Endothelial cell of umbilical vein (primary cell): Measurements from ENCODE around the gene RIC8B. TPM values are rescaled to one million over a fixed set of nuclear protein-coding genes. Genes with fewer than 3 reads are reported as not detected.

Experiments used
- BruUV-seq: library from RNA; stranded (reverse); fragments of 400-500 nt; replicated peaks from 2 replicates; lab custom pipeline; 2021; lab: Mats Ljungman, UMichigan
- CTCF ChIA-PET: fragments of 300-600, 350-600 bp; sonication (Branson Sonifier 250); formaldehyde crosslinking; loops from one replicate; lab custom pipeline; 2021; ENCODE audit warnings: antibody characterized with exemption, inconsistent platforms; lab: Charles Lee
- POLR2A ChIA-PET: fragments of 300-600, 350-600 bp; sonication (Branson Sonifier 250); formaldehyde crosslinking; loops from one replicate; lab custom pipeline; 2021; ENCODE audit warnings: antibody characterized with exemption, inconsistent platforms; lab: Charles Lee
- DNase-seq: peaks from one replicate; pipeline ENCODE4 v3.0.0-alpha.2; 2011; ENCODE audit warnings: low read depth, low spot score
- FAIRE-seq: peaks from 2 replicates; lab custom pipeline; 2011; peaks lifted over from hg19 to GRCh38; lab: Jason Lieb, UNC
- H2AFZ ChIP-seq: 2 replicates; pipeline ENCODE4 v1.6.0; 2012; ENCODE audit warnings: low read depth, low read length, control low read depth, inconsistent platforms
- H3K27ac ChIP-seq: 2 replicates; pipeline ENCODE4 v1.5.1; 2011; ENCODE audit warnings: low read depth, mild to moderate bottlenecking, control low read depth, low read length, moderate library complexity; ENCODE audit not compliant: insufficient read depth
- H3K27me3 ChIP-seq, 2 experiments: 2 replicates each; pipeline versions ENCODE4 v1.6.0 to v1.6.1; 2011; ENCODE audit warnings: low read length in 2 of 2, mixed read lengths in 1 of 2; ENCODE audit not compliant: control insufficient read depth in 2 of 2, insufficient read depth in 2 of 2
- H3K36me3 ChIP-seq, 2 experiments: 2 replicates in 1 of 2; 3 replicates in 1 of 2; pipeline ENCODE4 v1.5.1; 2011; ENCODE audit warnings: low read length in 2 of 2, mild to moderate bottlenecking in 1 of 2, moderate library complexity in 1 of 2; ENCODE audit not compliant: control insufficient read depth in 2 of 2, insufficient read depth in 2 of 2; ENCODE audit errors: extremely low read depth in 1 of 2
- H3K4me1 ChIP-seq: 3 replicates; pipeline ENCODE4 v1.5.1; 2011; ENCODE audit warnings: mild to moderate bottlenecking, low read length; ENCODE audit not compliant: control insufficient read depth, insufficient read depth; ENCODE audit errors: extremely low read depth
- H3K4me2 ChIP-seq: 2 replicates; pipeline ENCODE4 v1.6.1; 2011; ENCODE audit warnings: low read length, control low read depth, mixed read lengths; ENCODE audit not compliant: insufficient read depth
- H3K4me3 ChIP-seq, 3 experiments: fragments of 200-600 bp in 1 of 3; sonication (generic), shearing (Covaris generic) in 1 of 3; replicated peaks in 1 of 3; 2 replicates each; pipeline ENCODE4 v1.5.1; 2011 to 2016; ENCODE audit warnings: control low read depth in 3 of 3, low read length in 3 of 3, mild to moderate bottlenecking in 2 of 3, inconsistent platforms in 1 of 3, low read depth in 1 of 3, moderate library complexity in 1 of 3; ENCODE audit not compliant: insufficient read depth in 1 of 3
- H3K79me2 ChIP-seq: 2 replicates; pipeline ENCODE4 v1.6.0; 2012; ENCODE audit warnings: low read length, inconsistent platforms; ENCODE audit not compliant: control insufficient read depth, insufficient read depth
- H3K9ac ChIP-seq: replicated peaks from 2 replicates; pipeline ENCODE3; 2011; ENCODE audit warnings: low read length, control low read depth; ENCODE audit not compliant: insufficient read depth; ENCODE audit errors: extremely low read depth
- H3K9me1 ChIP-seq: replicated peaks from 3 replicates; pipeline ENCODE4 v1.6.0; 2011; ENCODE audit warnings: mild to moderate bottlenecking, low read length; ENCODE audit not compliant: control insufficient read depth, insufficient read depth; ENCODE audit errors: extremely low read depth
- H3K9me3 ChIP-seq: replicated peaks from 2 replicates; pipeline ENCODE4 v1.5.1; 2012; ENCODE audit warnings: low read length, inconsistent platforms; ENCODE audit not compliant: control insufficient read depth, insufficient read depth
- H4K20me1 ChIP-seq: replicated peaks from 2 replicates; pipeline ENCODE3; 2011; ENCODE audit warnings: mild to moderate bottlenecking, low read length; ENCODE audit not compliant: control insufficient read depth, insufficient read depth; ENCODE audit errors: extremely low read depth
- EZH2 ChIP-seq: IDR thresholded peaks from 2 replicates; pipeline ENCODE4 v1.6.1; 2012; ENCODE audit warnings: borderline replicate concordance, low read depth, mild to moderate bottlenecking, moderate library complexity, low read length, inconsistent platforms; ENCODE audit not compliant: severe bottlenecking
- FOS ChIP-seq: IDR thresholded peaks from 2 replicates; pipeline ENCODE4 v1.6.1; 2011; ENCODE audit warnings: mild to moderate bottlenecking, low read length, moderate library complexity, borderline replicate concordance; ENCODE audit not compliant: insufficient read depth
- GATA2 ChIP-seq: IDR thresholded peaks from 2 replicates; pipeline ENCODE4 v1.7.0; 2011; ENCODE audit warnings: low read depth, mild to moderate bottlenecking, moderate library complexity, mixed read lengths, low read length; ENCODE audit not compliant: insufficient read length, insufficient read depth
- MAX ChIP-seq: IDR thresholded peaks from 2 replicates; pipeline ENCODE4 v1.6.1; 2011; ENCODE audit not compliant: insufficient read depth, insufficient read length
- POLR2A ChIP-seq: IDR thresholded peaks from 2 replicates; pipeline ENCODE4 v1.6.1; 2012; ENCODE audit warnings: low read depth, mild to moderate bottlenecking, control low read depth, low read length
- dilution Hi-C: fragments of 300-500 bp; cut with MboI; formaldehyde crosslinking; loops from one replicate; pipeline ENCODE4 v1.15.0; 2019; ENCODE audit warnings: low sequenced_read_pairs; ENCODE audit not compliant: extremely low pct_ligation_motif_present
- intact Hi-C: fragments of 100-400 bp; cut with micrococcal nuclease; formaldehyde crosslinking; loops from one replicate; pipeline ENCODE4 v1.10.0; 2022
- polyA plus RNA-seq, 4 experiments: library from polyadenylated mRNA; depleted of rRNA in 3 of 4; stranded (reverse) in 3 of 4; unstranded in 1 of 4; fragments of >200 nt; gene quantifications; 2 replicates each; pipeline versions ENCODE4 v1.2.1 to v1.2.3, GENCODE V29; 2011 to 2012; ENCODE audit warnings: missing spikeins in 1 of 4
- total RNA-seq: library from RNA; stranded (reverse); gene quantifications from 2 replicates; pipeline ENCODE4 v1.2.3, GENCODE V29; 2021

The RIC8B gene
- total and polyA plus RNA-seq, 2 donors (not counting 3 experiments of a cell fraction or from before 2014, with no cell fraction given): 4.1 to 13.7 TPM

- dilution Hi-C loops (no loop called here), intact Hi-C loops (no loop called here)
- H3K27ac ChIP-seq: no peak overlapping the region
- peaks cover 10 to 11% of the 10 kb centered on the region in 2 experiments for H3K27me3 ChIP-seq
- H3K79me2 ChIP-seq: no peaks in the 10 kb centered on the region
- no peak for DNase-seq
- H3K9me1 ChIP-seq: no peaks in the 10 kb centered on the region
- H2AFZ ChIP-seq: no peak overlapping the region
- no peak overlapping the region for H3K4me3 ChIP-seq
- H3K9me3 ChIP-seq: no peaks in the 10 kb centered on the region
- H3K4me1 ChIP-seq: no peaks in the 10 kb centered on the region
- BruUV-seq: no TSS peak
- no peaks in the 10 kb centered on the region for H4K20me1 ChIP-seq
- ChIA-PET POLR2A (no interaction called here), CTCF (interaction anchor here (0.6 to 2.9 kb wide), 7 partner anchors 9 to 60 kb away, joined by 3 to 21 read pairs (median 4); no protein-coding TSS in a partner anchor)
- no peak overlapping the region for H3K9ac ChIP-seq
- H3K4me2 ChIP-seq: no peak overlapping the region
- TF ChIP-seq GATA2 (no peak), POLR2A (no peak), MAX (no peak)
- FAIRE-seq: no peak
- H3K36me3 ChIP-seq: no peaks in the 10 kb centered on the region
Observed at GRCh38 chr12:106902053-106902452, 127.6 kb downstream of the RIC8B start.

DNA sequence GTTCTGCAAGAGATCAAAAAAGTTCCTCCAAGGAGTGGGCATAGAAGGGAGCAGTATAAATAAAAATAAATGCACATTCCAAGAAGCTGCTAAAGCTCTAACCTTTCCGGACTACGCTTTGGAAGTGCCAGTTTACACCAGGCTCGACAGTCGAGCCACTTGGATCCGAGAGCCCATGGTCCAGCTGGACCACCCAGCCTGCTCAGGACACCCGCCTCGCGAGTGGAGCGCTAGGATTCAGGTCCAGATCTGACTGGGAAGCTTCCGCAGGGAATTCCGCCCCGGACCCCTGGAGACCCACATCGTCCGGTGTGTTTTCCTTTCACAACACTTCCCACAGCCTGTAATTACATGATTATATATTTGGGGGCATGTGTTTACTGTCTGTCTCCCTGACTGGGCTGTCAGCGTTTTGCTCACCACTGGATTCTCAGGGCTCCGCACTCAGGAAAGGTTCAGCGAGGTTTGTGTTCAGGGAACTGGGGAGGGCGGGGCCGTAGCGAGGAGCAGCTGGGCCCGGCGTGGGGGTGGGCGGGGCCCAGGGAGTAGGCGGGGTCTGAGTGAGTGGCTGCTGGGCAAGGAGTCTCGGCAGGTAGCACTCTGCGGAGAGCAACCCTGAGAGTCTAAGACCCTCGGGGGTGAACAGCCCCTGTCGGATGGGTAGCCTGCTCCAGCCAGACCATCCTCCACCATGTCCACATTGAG is 128.9 kb downstream of the RIC8B start:
- H3K27ac ChIP-seq: no peak overlapping the region
- H3K9me3 ChIP-seq: no peaks in the 10 kb centered on the region
- TF ChIP-seq FOS (no peak), EZH2 (peak; percentile 26)
- no peaks in the 10 kb centered on the region for H3K4me1 ChIP-seq
- peaks cover 10 to 12% of the 10 kb centered on the region in 2 experiments for H3K27me3 ChIP-seq
- peak overlapping the region; percentile 39 to 61 (median 48) for H3K4me3 ChIP-seq
- CTCF ChIA-PET: interaction anchor here (1.0 to 2.9 kb wide), 8 partner anchors 9 to 546 kb away, joined by 4 to 21 read pairs (median 6); partner anchors contain the start of gene POLR3B
- FAIRE-seq (peak; percentile 87), DNase-seq (peak; percentile 67)
- H4K20me1 ChIP-seq: no peaks in the 10 kb centered on the region
- H3K9me1 ChIP-seq: no peaks in the 10 kb centered on the region
- H3K79me2 ChIP-seq: no peaks in the 10 kb centered on the region
- H2AFZ ChIP-seq: peak overlapping the region; percentile 92
- H3K36me3 ChIP-seq: no peaks in the 10 kb centered on the region
- H3K9ac ChIP-seq: no peak overlapping the region
- dilution Hi-C loops: no loop called here
- BruUV-seq: no TSS peak
- H3K4me2 ChIP-seq: peak overlapping the region; percentile 81
- POLR2A ChIA-PET: no interaction called here
- intact Hi-C loops: no loop called here
